ENCODE results near the gene CBARP. TPM values are rescaled to one million over a fixed set of nuclear protein-coding genes. Genes with fewer than 3 reads are reported as not detected.
A peak's percentile ranks its signal among the peaks of the same experiment; 100 is the strongest.

The CBARP gene
- total and polyA plus RNA-seq, 2 of the 13 experiments (the other 11 are each of a cell fraction or from before 2014, with no cell fraction given) = 1.2 to 1.4 TPM

GRCh38 chr19:1243768-1244692 is 6.2 kb upstream of the CBARP start (continued):
- TF ChIP-seq TERF1 (CRISPR knock-in tag; IDR thresholded peaks at IDR 0.05) (no peak; the same call in 1 of the 2 replicates), NR0B2 (CRISPR knock-in tag; IDR thresholded peaks at IDR 0.05) (no peak), NR1H2 (CRISPR knock-in tag; IDR thresholded peaks at IDR 0.05; ENCODE audit: borderline replicate concordance, low read depth) (no peak), NBN (conservative IDR thresholded peaks at IDR 0.05) (no peak), CBX1 (IDR thresholded peaks at IDR 0.05; ENCODE audit: low read depth) (no peak), TAF15 (IDR thresholded peaks at IDR 0.05; ENCODE audit: low read depth, low read length, poor library complexity, severe bottlenecking) (no peak), PRDM4 (CRISPR knock-in tag; IDR thresholded peaks at IDR 0.05; ENCODE audit: borderline replicate concordance) (no peak), ZNF609 (CRISPR knock-in tag; IDR thresholded peaks at IDR 0.05; ENCODE audit: borderline replicate concordance) (peak; percentile 31; the same call in 1 of the 2 replicates), RXRB (CRISPR knock-in tag; IDR thresholded peaks at IDR 0.05; ENCODE audit: borderline replicate concordance) (no peak), ZNF326 (CRISPR knock-in tag; IDR thresholded peaks at IDR 0.05; ENCODE audit: borderline replicate concordance) (no peak), SRSF4 (IDR thresholded peaks at IDR 0.05; ENCODE audit: low read depth, low read length, poor library complexity, severe bottlenecking) (no peak), MAF1 (CRISPR knock-in tag; IDR thresholded peaks at IDR 0.05; ENCODE audit: borderline replicate concordance) (no peak), ASH2L (IDR thresholded peaks at IDR 0.05; ENCODE audit: insufficient read length, low read depth, low read length) (no peak), MTA1 (CRISPR knock-in tag; IDR thresholded peaks at IDR 0.05; ENCODE audit: borderline replicate concordance) (no peak), ZFP41 (CRISPR knock-in tag; IDR thresholded peaks at IDR 0.05; ENCODE audit: borderline replicate concordance) (no peak), ATF6 (CRISPR knock-in tag; conservative IDR thresholded peaks at IDR 0.05) (0 out of 2 replicates have a peak, but pooled peaks have one; percentile 19)
